Retinal pigment epithelial cell (primary cell): Measurements from ENCODE around the gene LIMCH1.
A peak's percentile ranks its signal among the peaks of the same experiment; 100 is the strongest.

Experiments
- DNase-seq: peaks from one replicate; pipeline ENCODE4 v3.0.0-alpha.2; 2010; ENCODE audit warnings: low read depth
- H3K4me3 ChIP-seq: 2 replicates; pipeline ENCODE4 v1.5.1; 2011; ENCODE audit warnings: mild to moderate bottlenecking, low read length, control low read depth, moderate library complexity
- TF ChIP-seq, protein P1 (sequence below): conservative IDR thresholded peaks from 2 replicates; pipeline ENCODE4 v1.5.1; 2011; ENCODE audit warnings: low read depth, low read length, control low read depth, inconsistent platforms

Gene LIMCH1

DNA sequence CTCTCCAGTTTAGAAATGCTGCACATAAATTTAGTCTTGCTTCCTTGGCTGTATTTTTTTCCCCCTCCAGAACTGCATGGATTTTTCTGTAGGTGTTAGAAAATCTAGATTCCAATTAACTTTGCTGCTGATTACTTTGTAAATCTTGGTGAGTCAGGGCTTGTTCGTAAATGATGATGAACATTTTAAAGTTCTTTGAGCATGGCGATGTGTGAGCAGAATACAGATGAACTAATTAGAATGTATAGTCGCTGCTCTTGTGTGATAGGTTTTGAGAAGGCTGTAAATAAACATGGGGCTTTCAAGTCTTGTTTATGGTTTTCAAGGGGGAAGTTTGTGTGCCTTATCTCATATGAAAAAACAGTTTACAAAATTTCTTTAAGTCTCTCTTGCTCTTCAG, 23.3 kb downstream of the LIMCH1 start:
- DNase-seq: no peak
- TF ChIP-seq, protein P1, sequence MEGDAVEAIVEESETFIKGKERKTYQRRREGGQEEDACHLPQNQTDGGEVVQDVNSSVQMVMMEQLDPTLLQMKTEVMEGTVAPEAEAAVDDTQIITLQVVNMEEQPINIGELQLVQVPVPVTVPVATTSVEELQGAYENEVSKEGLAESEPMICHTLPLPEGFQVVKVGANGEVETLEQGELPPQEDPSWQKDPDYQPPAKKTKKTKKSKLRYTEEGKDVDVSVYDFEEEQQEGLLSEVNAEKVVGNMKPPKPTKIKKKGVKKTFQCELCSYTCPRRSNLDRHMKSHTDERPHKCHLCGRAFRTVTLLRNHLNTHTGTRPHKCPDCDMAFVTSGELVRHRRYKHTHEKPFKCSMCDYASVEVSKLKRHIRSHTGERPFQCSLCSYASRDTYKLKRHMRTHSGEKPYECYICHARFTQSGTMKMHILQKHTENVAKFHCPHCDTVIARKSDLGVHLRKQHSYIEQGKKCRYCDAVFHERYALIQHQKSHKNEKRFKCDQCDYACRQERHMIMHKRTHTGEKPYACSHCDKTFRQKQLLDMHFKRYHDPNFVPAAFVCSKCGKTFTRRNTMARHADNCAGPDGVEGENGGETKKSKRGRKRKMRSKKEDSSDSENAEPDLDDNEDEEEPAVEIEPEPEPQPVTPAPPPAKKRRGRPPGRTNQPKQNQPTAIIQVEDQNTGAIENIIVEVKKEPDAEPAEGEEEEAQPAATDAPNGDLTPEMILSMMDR: no peak
- no peak overlapping the region for H3K4me3 ChIP-seq

DNA sequence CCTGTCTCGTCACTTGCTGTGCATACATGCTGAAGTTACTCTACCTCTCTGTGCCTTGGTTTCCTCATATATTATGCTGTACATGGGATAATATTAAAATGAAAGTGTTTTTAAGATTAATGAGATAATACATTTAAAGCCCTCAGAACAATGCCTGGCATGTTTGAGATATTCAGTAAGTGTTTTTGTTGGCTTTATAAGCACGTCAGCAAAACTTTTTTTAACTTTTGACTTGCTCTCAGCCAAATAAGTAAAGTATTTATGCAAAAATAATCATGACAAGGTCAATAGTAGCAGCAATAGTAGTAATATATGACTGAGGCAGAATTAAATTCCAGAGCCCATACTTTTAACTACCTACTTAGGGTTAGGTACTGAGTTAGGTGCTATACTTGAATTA, 29.2 kb downstream of the LIMCH1 start:
- no peak overlapping the region for H3K4me3 ChIP-seq
- TF ChIP-seq, protein P1: no peak
- no peak for DNase-seq

DNA sequence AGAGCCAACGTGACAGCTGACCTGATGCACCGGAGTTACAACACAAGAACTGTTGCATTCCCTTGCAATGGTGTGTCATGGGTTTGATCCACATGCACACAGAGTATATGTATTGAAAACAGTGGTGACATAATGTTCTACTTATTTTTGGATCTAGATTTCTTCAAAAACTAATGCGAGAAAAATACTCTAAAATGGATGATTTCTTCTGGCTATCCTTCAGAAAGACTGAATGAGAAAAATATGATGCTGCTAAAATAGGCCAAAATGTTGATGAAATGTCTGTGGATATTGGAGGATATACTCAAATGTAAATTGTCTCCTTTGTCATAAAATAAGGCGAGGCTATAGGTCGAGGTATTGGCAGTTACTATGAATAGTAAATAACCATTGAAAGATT, 30.4 kb downstream of the LIMCH1 start:
- TF ChIP-seq, protein P1: no peak
- DNase-seq: no peak
- no peak overlapping the region for H3K4me3 ChIP-seq

DNA sequence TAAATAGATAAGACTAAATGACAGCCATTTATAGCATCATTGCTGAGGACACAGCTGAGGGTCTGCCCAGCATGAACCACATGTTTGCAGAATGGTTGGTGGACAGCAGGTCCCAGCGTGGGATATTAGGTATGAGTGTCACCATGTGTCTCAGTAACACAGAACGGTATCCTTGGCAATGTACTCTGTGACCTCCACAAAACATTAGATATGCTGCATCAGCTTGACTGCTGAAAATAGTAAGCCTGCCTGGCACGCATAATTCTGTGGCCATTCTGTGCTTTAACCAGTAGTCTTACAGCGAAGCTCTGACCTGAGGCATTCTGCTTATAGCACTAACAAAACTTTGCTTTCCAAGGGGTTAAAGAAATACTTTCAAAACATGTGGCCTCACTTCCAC, 32.0 kb downstream of the LIMCH1 start:
- DNase-seq: peak; percentile 82
- TF ChIP-seq, protein P1: no peak
- no peak overlapping the region for H3K4me3 ChIP-seq

DNA sequence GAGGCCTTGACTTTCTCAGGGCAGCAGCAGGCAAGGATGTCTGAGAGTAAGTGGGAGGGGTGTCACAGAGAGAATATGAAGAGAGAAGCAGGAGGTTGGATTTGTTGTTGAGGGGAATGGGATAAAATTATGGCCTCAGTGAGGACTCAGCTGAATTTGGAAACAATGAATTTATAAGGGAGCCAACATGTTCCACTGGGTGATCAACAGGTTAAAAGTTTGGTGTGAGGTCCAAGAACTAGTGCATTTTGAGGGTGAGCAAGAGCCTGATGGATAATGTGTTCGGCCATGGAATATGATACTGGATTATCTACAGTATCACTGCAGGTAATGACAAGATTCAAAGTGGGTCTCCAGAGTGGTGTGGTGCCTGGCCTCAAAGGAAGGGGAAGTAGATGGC, 33.5 kb downstream of the LIMCH1 start:
- TF ChIP-seq, protein P1: no peak
- no peak for DNase-seq
- no peak overlapping the region for H3K4me3 ChIP-seq

DNA sequence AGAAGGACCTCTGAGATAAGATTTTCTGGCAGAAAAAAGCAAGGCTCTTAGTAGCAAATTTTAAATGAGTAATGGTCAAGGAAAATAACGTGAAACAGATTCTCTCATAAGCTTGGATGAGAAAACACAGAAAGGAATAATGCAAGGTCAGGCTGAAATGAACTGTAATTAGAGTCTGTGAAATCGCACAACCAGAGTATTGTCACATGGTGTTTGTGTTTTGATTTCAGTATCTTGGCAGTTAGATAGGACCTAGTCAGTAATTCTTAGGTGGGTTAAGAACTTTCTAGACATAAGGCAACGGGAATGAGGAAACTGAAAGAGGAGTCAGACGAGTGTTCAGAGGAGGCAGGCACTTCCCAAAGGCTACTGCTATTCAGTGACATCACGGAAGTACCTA, 34.6 kb downstream of the LIMCH1 start:
- DNase-seq: no peak
- TF ChIP-seq, protein P1: no peak
- no peak overlapping the region for H3K4me3 ChIP-seq

DNA sequence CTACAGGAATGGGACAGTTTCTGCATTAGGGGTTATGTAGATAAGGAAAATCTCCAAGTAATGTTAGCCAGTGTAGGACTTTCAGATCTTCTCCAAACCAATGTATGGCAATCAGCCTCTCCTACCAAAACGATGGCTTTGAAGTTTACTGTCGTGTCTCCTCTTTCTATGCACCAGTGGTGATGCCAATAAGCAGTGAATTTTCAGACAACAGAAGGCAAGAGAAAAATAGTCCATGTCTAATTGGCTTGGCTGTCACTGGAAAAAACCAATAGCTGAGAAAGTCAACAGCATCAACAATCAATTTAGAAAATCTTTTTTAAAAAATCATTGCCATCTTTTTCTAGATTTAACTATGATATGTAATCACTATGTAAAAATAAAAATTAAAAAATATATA, 35.0 kb downstream of the LIMCH1 start:
- no peak for DNase-seq
- TF ChIP-seq, protein P1: no peak
- no peak overlapping the region for H3K4me3 ChIP-seq
